HG03280 (cell line): ENCODE data around the gene PYGO2.
"Not testable (repeated sequence)": the region's sequence is repeated elsewhere in the genome, so short reads cannot be mapped to it uniquely, and the experiment has no call there.

Experiments
- ATAC-seq: cut with Tn5 transposase; IDR thresholded peaks from one replicate; pipeline ENCODE4 v1.9.1; 2021; ENCODE audit warnings: mild to moderate bottlenecking, moderate library complexity; ENCODE audit not compliant: unreplicated experiment

PYGO2 gene

GRCh38 chr1:155000411-155000725 lies 38.8 kb upstream of the PYGO2 start:
- ATAC-seq, result no peak

GRCh38 chr1:154999571-155000410 lies 38.2 kb upstream of the PYGO2 start:
- ATAC-seq, result no peak

GRCh38 chr1:154998818-154999570 lies 37.4 kb upstream of the PYGO2 start:
- no peak for ATAC-seq

GRCh38 chr1:154998201-154998780 lies 36.7 kb upstream of the PYGO2 start:
- ATAC-seq, result no peak

GRCh38 chr1:154996966-154997701 lies 35.6 kb upstream of the PYGO2 start:
- ATAC-seq, result no peak

GRCh38 chr1:154995301-154995983 lies 33.9 kb upstream of the PYGO2 start:
- not testable (repeated sequence) for ATAC-seq

- ATAC-seq, result no peak
Measured at GRCh38 chr1:154994591-154994990, 33.0 kb upstream of the PYGO2 start.

- ATAC-seq, result no peak
Measured at GRCh38 chr1:154994269-154994587, 32.6 kb upstream of the PYGO2 start.

- ATAC-seq, result no peak
Measured at GRCh38 chr1:154993572-154994268, 32.1 kb upstream of the PYGO2 start, which contains the start of gene LENEP. Gene LENEP, plus strand, starts transcription at chr1:154993586. Its CDS starts 22 bp downstream, at chr1:154993608.

- ATAC-seq, result no peak
Measured at GRCh38 chr1:154992721-154993571, 31.4 kb upstream of the PYGO2 start.

GRCh38 chr1:154990276-154990675 lies 28.7 kb upstream of the PYGO2 start:
- no peak for ATAC-seq

GRCh38 chr1:154989195-154989860 lies 27.7 kb upstream of the PYGO2 start:
- no peak for ATAC-seq

- no peak for ATAC-seq
Measured at GRCh38 chr1:154988058-154988954, 26.7 kb upstream of the PYGO2 start.

- ATAC-seq, result no peak
Measured at GRCh38 chr1:154987326-154987725, 25.7 kb upstream of the PYGO2 start.

GRCh38 chr1:154986736-154987135 lies 25.2 kb upstream of the PYGO2 start:
- not testable (repeated sequence) for ATAC-seq

GRCh38 chr1:154983776-154984466 lies 22.3 kb upstream of the PYGO2 start:
- no peak for ATAC-seq
